Fibroblast of pulmonary artery (primary cell): ENCODE data around the gene SHISA9.

ENCODE experiments used
- DNase-seq: peaks from one replicate; pipeline ENCODE4 v3.0.0-alpha.2; 2010; ENCODE audit warnings: low read depth
- H3K4me3 ChIP-seq: replicated peaks from 2 replicates; pipeline ENCODE4 v1.5.1; 2011; ENCODE audit warnings: low read depth, mild to moderate bottlenecking, control low read depth, low read length, moderate library complexity
- CTCF ChIP-seq: IDR thresholded peaks from 2 replicates; pipeline ENCODE4 v1.5.1; 2011; ENCODE audit warnings: mild to moderate bottlenecking, control low read depth, low read length, inconsistent platforms; ENCODE audit errors: missing control alignments

SHISA9 gene

GRCh38 chr16:13189250-13189649 is 287.9 kb downstream of the SHISA9 start:
- no peak for DNase-seq
- no peak for TF ChIP-seq CTCF
- no peak overlapping the region for H3K4me3 ChIP-seq

DNA sequence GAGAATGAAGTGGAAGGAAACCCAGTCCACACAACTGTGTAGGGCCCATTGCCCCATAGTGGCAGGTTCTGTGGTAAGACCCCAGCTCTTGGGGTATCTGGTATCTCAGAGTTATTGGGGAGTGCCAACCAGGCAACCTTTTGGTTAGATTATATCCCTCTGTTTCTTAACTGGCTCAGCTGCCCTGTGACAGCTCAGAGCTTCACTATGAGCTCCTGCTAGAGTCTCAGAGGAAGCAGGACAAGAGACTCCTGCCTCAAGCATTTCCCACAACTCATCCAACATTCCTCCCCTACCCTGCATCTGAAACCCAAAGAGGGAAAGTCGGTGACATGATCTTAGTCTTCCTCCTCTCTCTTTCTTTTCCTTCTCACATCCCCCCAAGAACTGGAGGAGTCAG is 292.3 kb downstream of the SHISA9 start:
- no peak for TF ChIP-seq CTCF
- DNase-seq: no peak
- H3K4me3 ChIP-seq: no peak overlapping the region

GRCh38 chr16:13194766-13195165 is 293.4 kb downstream of the SHISA9 start:
- H3K4me3 ChIP-seq: no peak overlapping the region
- DNase-seq: no peak
- no peak for TF ChIP-seq CTCF

- no peak for TF ChIP-seq CTCF
- H3K4me3 ChIP-seq: no peak overlapping the region
- DNase-seq: no peak
Observed at GRCh38 chr16:13203725-13204124, 302.3 kb downstream of the SHISA9 start.

GRCh38 chr16:13205352-13205751 is 304.0 kb downstream of the SHISA9 start:
- no peak for TF ChIP-seq CTCF
- H3K4me3 ChIP-seq: no peak overlapping the region
- DNase-seq: no peak

- TF ChIP-seq CTCF: no peak
- no peak for DNase-seq
- H3K4me3 ChIP-seq: no peak overlapping the region
Observed at GRCh38 chr16:13206606-13207005, 305.2 kb downstream of the SHISA9 start.

DNA sequence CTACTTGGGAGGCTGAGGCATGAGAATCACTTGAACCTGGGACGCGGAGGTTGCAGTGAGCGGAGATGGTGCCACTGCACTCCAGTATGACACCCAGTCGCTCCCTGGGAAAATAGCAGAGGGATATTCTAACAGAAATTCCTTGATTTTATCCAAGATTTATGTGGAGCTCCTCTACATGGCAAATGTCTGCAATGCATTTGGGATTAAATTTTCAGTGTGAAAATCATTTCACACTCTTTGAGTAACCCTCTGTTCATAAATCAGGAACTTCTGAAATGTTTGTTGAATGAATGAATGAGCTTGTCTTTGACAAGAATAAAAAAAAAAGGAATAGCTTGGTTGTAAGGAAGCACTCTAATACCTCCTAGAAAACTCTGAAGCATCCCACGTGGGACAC is 305.8 kb downstream of the SHISA9 start:
- TF ChIP-seq CTCF: no peak
- DNase-seq: no peak
- H3K4me3 ChIP-seq: no peak overlapping the region
